Peyer's patch (tissue), 4 donors: ENCODE data around the gene BMPR1B. TPM values are rescaled to one million over a fixed set of nuclear protein-coding genes. Genes with fewer than 3 reads are reported as not detected.

Source experiments
- DNase-seq, 3 donors: peaks; one replicate each; pipeline ENCODE4 v3.0.0-alpha.2; 2017 to 2019
- H3K27ac ChIP-seq, 4 donors: fragments of 200-600 bp; sonication (generic); one replicate each; pipeline ENCODE4 v1.5.1; 2016 to 2019
- H3K27me3 ChIP-seq, 2 donors: fragments of 200-600 bp; sonication (generic); one replicate each; pipeline ENCODE4 v1.5.1; 2019
- H3K36me3 ChIP-seq, 3 donors: fragments of 200-600 bp; sonication (generic); one replicate each; pipeline ENCODE4 v1.5.1; 2016 to 2019
- H3K4me1 ChIP-seq, 4 donors: fragments of 200-600 bp; sonication (generic); one replicate each; pipeline ENCODE4 v1.5.1; 2016 to 2019
- H3K4me3 ChIP-seq, 4 donors: fragments of 200-600 bp; sonication (generic); 1 replicate in 3 of 4; 2 replicates in 1 of 4; pipeline ENCODE4 v1.5.1; 2016 to 2019; ENCODE audit warnings: mild to moderate bottlenecking in 1 of 4
- H3K9me3 ChIP-seq, 4 donors: fragments of 200-600 bp; sonication (generic); one replicate each; pipeline ENCODE4 v1.5.1; 2016 to 2019; ENCODE audit warnings: mild to moderate bottlenecking in 1 of 4
- POLR2A ChIP-seq, 2 donors: fragments of 450-650 bp; IDR thresholded peaks; one replicate each; pipeline ENCODE4 v1.5.1; 2017; ENCODE audit warnings: antibody characterized with exemption in 2 of 2, mild to moderate bottlenecking in 2 of 2, moderate library complexity in 2 of 2
- total RNA-seq, 4 donors: library from RNA; depleted of rRNA; stranded (reverse); fragments of >200 nt; gene quantifications; one replicate each; pipeline ENCODE4 v1.1.0, GENCODE V29; 2016
- TF ChIP-seq, protein P1 (sequence below), 6 experiments: fragments of 450-650 bp in 4 of 6; fragments of 200-600 bp in 2 of 6; sonication (generic) in 1 of 6; IDR thresholded peaks; one replicate each; pipeline ENCODE4 v1.5.1; 2017 to 2019; ENCODE audit warnings: antibody characterized with exemption in 6 of 6, mild to moderate bottlenecking in 3 of 6, moderate library complexity in 1 of 6

The BMPR1B gene
- total RNA-seq, 4 donors from 2014 or later, result not detected

DNA sequence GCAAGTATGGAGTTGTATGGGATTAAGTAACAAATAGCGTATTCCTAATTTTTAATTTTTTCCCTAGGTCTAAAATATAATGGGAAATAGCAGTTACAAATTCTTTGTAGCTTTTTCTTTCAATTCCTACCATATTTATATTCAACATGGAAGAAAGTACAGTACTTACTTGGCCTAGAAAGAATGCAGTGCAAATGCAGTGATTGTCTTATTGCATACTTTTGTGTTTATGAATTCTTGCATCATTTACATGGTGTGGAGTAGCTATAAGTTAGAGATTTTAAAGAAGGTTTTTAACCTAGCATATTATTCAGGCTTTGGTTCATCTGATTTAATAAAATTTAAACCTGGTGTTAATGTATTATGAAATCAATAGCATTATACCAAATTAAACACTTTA is 263.3 kb downstream of the BMPR1B start:
- H3K4me3 ChIP-seq, result no peak overlapping the region
- H3K27ac ChIP-seq, result no peak overlapping the region
- H3K36me3 ChIP-seq, result no peaks in the 10 kb centered on the region
- DNase-seq, result no peak
- H3K27me3 ChIP-seq, result no peaks in the 10 kb centered on the region
- H3K9me3 ChIP-seq, result no peaks in the 10 kb centered on the region
- TF ChIP-seq, protein P1, sequence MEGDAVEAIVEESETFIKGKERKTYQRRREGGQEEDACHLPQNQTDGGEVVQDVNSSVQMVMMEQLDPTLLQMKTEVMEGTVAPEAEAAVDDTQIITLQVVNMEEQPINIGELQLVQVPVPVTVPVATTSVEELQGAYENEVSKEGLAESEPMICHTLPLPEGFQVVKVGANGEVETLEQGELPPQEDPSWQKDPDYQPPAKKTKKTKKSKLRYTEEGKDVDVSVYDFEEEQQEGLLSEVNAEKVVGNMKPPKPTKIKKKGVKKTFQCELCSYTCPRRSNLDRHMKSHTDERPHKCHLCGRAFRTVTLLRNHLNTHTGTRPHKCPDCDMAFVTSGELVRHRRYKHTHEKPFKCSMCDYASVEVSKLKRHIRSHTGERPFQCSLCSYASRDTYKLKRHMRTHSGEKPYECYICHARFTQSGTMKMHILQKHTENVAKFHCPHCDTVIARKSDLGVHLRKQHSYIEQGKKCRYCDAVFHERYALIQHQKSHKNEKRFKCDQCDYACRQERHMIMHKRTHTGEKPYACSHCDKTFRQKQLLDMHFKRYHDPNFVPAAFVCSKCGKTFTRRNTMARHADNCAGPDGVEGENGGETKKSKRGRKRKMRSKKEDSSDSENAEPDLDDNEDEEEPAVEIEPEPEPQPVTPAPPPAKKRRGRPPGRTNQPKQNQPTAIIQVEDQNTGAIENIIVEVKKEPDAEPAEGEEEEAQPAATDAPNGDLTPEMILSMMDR (IDR thresholded peaks at IDR 0.05), result no peak
- no peak for TF ChIP-seq POLR2A (IDR thresholded peaks at IDR 0.05)
- no peaks in the 10 kb centered on the region for H3K4me1 ChIP-seq

DNA sequence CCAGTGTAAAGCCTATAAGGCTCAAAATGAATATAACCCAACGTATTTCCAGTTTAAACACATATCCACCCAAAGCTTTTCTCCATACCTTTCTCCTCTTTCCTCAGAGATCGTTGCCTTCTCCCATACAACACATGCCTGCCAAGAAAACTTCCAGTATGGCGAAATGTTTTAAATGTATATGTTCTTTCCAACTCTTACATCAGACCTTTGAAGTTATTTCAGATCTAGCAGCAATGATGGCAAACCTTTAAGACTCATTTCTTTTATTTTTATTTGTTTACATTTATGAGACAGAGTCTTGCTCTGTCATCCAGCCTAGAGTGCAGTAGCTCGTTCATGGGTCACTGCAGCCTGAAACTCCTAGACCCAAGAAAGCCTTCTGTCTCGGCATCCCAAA is 265.4 kb downstream of the BMPR1B start:
- Histone ChIP-seq H3K27ac (no peak overlapping the region), H3K4me1 (no peaks in the 10 kb centered on the region), H3K9me3 (no peaks in the 10 kb centered on the region), H3K4me3 (no peak overlapping the region), H3K27me3 (no peaks in the 10 kb centered on the region), H3K36me3 (no peaks in the 10 kb centered on the region)
- no peak for DNase-seq
- no peak for TF ChIP-seq POLR2A (IDR thresholded peaks at IDR 0.05)
- TF ChIP-seq, protein P1 (IDR thresholded peaks at IDR 0.05), result no peak

DNA sequence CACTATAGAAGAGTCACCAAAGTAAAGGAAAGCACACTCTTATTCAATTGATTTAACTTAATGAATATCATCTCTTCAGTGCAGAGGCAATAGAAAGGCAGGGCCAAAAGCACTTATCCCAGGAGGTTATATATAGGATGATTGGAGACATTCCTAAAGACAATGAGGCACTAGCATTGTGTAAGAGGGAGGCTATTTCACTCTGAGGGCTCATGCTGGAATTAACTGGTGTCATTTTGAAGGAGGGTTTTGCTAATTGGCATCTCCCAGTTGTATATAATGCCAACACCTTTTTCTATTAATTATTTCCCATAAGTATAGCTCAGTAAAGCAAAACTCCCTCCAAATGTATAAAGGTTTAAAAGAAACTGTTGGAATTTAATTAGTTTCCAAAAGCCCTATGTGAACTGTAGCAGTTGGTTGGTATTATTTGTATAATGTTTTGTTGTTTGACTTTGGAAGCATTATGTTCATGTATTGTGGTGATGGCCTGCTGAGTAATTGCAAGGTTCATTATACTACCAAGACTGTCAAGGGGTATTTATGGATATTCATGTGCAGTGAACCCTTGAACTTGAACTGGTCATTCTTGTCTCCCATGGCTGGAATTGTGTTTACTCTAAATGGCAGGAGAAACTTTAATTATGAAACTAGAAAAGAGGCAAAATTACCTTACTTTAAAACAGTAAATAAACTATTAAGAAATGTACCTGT is 270.3 kb downstream of the BMPR1B start:
- Histone ChIP-seq H3K36me3 (no peaks in the 10 kb centered on the region), H3K27ac (no peak overlapping the region), H3K4me3 (no peak overlapping the region), H3K9me3 (no peaks in the 10 kb centered on the region), H3K4me1 (no peaks in the 10 kb centered on the region), H3K27me3 (no peaks in the 10 kb centered on the region)
- DNase-seq, result no peak
- TF ChIP-seq, protein P1 (IDR thresholded peaks at IDR 0.05), result no peak
- no peak for TF ChIP-seq POLR2A (IDR thresholded peaks at IDR 0.05)

DNA sequence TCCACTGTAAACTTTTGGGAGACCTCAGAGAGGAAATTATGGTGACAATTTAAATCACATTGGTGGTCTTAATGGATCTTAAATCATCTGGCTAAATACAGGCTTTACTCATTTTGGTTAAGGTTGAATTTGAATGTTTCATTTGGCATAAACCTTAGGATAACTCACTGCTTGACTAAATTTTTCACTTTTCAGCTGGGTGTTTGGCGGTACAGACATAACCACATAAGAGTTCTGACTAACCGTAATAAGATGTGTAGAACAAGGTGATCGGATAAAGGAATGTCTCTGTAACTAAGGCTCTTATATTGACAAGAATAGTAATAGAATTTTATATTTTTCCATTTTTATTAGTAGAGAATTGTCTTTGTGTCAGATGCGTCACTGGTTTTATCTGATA is 281.0 kb downstream of the BMPR1B start:
- H3K27ac ChIP-seq, result no peak overlapping the region
- no peaks in the 10 kb centered on the region for H3K27me3 ChIP-seq
- no peaks in the 10 kb centered on the region for H3K36me3 ChIP-seq
- H3K9me3 ChIP-seq, result no peaks in the 10 kb centered on the region
- no peak overlapping the region for H3K4me3 ChIP-seq
- TF ChIP-seq, protein P1 (IDR thresholded peaks at IDR 0.05), result no peak
- no peak for TF ChIP-seq POLR2A (IDR thresholded peaks at IDR 0.05)
- no peaks in the 10 kb centered on the region for H3K4me1 ChIP-seq
- DNase-seq, result no peak

DNA sequence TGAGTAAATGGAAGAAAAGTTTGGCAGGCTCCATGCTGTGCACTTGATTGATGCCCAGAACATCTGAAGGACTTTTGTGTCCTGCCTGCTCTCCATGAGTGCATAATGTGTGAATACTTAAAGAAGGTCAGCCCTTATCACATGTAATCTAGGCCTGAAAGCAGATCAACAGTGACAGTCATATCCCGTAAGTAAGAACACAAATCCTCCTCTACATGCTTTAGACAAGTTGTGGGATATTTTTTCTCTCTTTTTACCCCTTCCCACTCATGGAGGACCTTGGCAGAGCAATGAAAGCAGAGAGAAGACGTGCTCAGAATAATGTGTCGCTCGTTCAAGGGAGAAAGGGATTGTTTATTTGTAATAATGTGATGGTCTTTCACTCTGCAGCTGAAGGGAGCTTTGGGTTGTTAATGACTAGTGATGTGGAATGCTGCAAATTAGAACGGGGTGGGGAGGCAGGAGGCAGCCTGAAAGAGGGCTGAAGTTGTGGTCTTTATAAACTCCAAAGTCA is 286.6 kb downstream of the BMPR1B start:
- no peaks in the 10 kb centered on the region for H3K27me3 ChIP-seq

More for the DNA sequence above, 286.6 kb downstream of the BMPR1B start:
- Histone ChIP-seq H3K27ac (no peak overlapping the region), H3K9me3 (no peaks in the 10 kb centered on the region), H3K4me3 (no peak overlapping the region), H3K36me3 (no peaks in the 10 kb centered on the region), H3K4me1 (no peaks in the 10 kb centered on the region)
- TF ChIP-seq, protein P1 (IDR thresholded peaks at IDR 0.05), result no peak
- TF ChIP-seq POLR2A (IDR thresholded peaks at IDR 0.05), result no peak
- DNase-seq, result no peak
